Endodermal cell (in vitro differentiated cells): ENCODE measurements around the gene NF1. TPM values are rescaled to one million over a fixed set of nuclear protein-coding genes. Genes with fewer than 3 reads are reported as not detected.

Source experiments
- DNase-seq: peaks from one replicate; pipeline ENCODE4 v3.0.0-alpha.2; 2017
- H3K27ac ChIP-seq: 2 replicates; pipeline ENCODE4 v1.5.1; 2013; ENCODE audit warnings: mild to moderate bottlenecking, low read depth, low read length, moderate library complexity
- H3K27me3 ChIP-seq: 2 replicates; pipeline ENCODE4 v1.6.1; 2013; ENCODE audit warnings: mild to moderate bottlenecking, low read length, moderate library complexity; ENCODE audit not compliant: insufficient read depth, control insufficient read depth, poor library complexity, severe bottlenecking
- H3K36me3 ChIP-seq: 2 replicates; pipeline ENCODE4 v1.7.0; 2013; ENCODE audit warnings: mild to moderate bottlenecking, low read length, moderate library complexity; ENCODE audit not compliant: control insufficient read depth, insufficient read depth
- H3K4me1 ChIP-seq: one replicate; pipeline ENCODE4 v1.7.0; 2013; ENCODE audit warnings: low read length; ENCODE audit not compliant: control insufficient read depth, insufficient read depth
- H3K4me3 ChIP-seq: 2 replicates; pipeline ENCODE4 v1.5.1; 2013; ENCODE audit warnings: mild to moderate bottlenecking, low read length, moderate library complexity
- H3K9ac ChIP-seq: 2 replicates; pipeline ENCODE4 v1.6.1; 2013; ENCODE audit warnings: mild to moderate bottlenecking, low read length, moderate library complexity; ENCODE audit not compliant: poor library complexity, severe bottlenecking; ENCODE audit errors: extremely low read depth
- H3K9me3 ChIP-seq: 2 replicates; pipeline ENCODE4 v1.6.1; 2013; ENCODE audit warnings: mild to moderate bottlenecking, low read length, moderate library complexity; ENCODE audit not compliant: control insufficient read depth
- H3K27ac Mint-ChIP-seq: 2 replicates; pipeline ENCODE4 v1.8.0; 2020; ENCODE audit warnings: mixed read lengths
- H3K27me3 Mint-ChIP-seq: 2 replicates; pipeline ENCODE4 v1.8.0; 2021; ENCODE audit warnings: mild to moderate bottlenecking, mixed read lengths; ENCODE audit not compliant: insufficient read depth
- H3K36me3 Mint-ChIP-seq: 2 replicates; pipeline ENCODE4 v1.8.0; 2020; ENCODE audit warnings: low read depth, mixed read lengths
- H3K4me1 Mint-ChIP-seq: 2 replicates; pipeline ENCODE4 v1.8.0; 2020; ENCODE audit warnings: mixed read lengths
- H3K4me3 Mint-ChIP-seq: 2 replicates; pipeline ENCODE4 v1.8.0; 2020; ENCODE audit warnings: mild to moderate bottlenecking, moderate library complexity, mixed read lengths
- H3K9me3 Mint-ChIP-seq: 2 replicates; pipeline ENCODE4 v1.8.0; 2020; ENCODE audit warnings: mild to moderate bottlenecking, mixed read lengths
- WGBS, 2 experiments: methylation state at CpG; one replicate each; pipeline versions ENCODE4 v1.1.5 to v1.1.7; 2013; ENCODE audit warnings: missing lambda C conversion rate in 2 of 2, mixed read lengths in 1 of 2; ENCODE audit not compliant: insufficient coverage in 1 of 2, insufficient read length in 1 of 2; 5-methylcytosine and 5-hydroxymethylcytosine counted together
- total RNA-seq, 2 donors: library from RNA; stranded (reverse); fragmentation: NEBNext Ultra II Directional in 1 of 2; extraction: Animal tissue kit (Norgen Biotek cat#: 25700) in 1 of 2; gene quantifications; 2 replicates in 1 of 2; 3 replicates in 1 of 2; pipeline ENCODE4 v1.2.1, GENCODE V29; 2021
- TF ChIP-seq, protein P1 (sequence below): fragments of 200-600 bp; sonication (generic); conservative IDR thresholded peaks from 2 replicates; pipeline ENCODE4 v1.5.0; 2021; ENCODE audit warnings: antibody characterized with exemption, mild to moderate bottlenecking

The NF1 gene
- total RNA-seq, 2 donors from 2014 or later: 61.9 to 69.3 TPM

DNA sequence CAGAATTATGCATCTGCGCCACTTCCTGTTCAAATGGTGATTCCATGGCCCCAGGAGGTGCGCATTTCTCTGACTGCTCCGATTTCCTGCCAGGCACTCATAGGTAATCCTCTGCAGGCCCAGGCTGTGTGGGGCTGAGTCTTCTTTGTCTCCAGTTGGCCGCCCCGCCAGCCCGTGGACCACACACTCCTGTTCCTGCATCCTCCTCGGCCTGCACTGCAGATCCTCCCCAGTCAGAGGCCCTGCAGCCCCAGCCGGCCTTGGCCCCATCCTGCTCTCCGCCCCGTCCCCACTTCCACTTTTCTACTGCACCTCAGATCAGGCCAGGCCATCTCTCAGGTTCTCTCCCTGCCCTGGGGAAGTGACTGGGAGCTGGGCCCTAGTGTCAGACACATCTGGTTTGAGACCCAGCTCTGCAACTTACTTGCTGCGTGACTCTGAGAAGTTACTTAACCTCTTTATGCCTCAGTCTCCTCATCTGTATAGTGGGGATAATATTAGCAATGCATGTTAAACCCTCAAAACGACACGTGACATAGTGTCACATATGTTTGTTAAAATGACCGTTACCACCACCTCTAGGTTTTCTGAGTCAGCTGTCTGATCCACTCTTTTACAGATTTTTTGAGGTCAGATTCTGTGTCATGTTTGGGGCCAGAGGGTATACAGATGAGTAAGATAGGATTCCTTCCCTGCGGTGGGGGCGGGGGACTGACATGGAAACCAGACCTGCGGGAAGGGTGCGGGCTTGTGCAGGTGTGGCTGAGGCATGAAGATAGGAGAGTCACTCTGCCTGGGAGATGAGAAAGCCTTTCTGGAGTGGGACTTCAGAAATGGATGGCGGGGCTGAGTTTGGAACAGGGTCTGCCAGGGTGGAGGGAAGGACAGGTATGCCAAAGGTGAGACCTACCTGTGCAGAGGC, 309.5 kb downstream of the NF1 start:
- peak; percentile 44 for DNase-seq
- Mint-ChIP-seq H3K27me3 (no peaks in the 10 kb centered on the region), H3K27ac (no peak overlapping the region), H3K9me3 (no peaks in the 10 kb centered on the region), H3K36me3 (no peaks in the 10 kb centered on the region), H3K4me3 (no peak overlapping the region), H3K4me1 (no peaks in the 10 kb centered on the region)
- no peaks in the 10 kb centered on the region for H3K4me1 ChIP-seq
- H3K9me3 ChIP-seq: no peaks in the 10 kb centered on the region
- no peak overlapping the region for H3K4me3 ChIP-seq
- H3K27ac ChIP-seq: no peak overlapping the region
- TF ChIP-seq, protein P1, sequence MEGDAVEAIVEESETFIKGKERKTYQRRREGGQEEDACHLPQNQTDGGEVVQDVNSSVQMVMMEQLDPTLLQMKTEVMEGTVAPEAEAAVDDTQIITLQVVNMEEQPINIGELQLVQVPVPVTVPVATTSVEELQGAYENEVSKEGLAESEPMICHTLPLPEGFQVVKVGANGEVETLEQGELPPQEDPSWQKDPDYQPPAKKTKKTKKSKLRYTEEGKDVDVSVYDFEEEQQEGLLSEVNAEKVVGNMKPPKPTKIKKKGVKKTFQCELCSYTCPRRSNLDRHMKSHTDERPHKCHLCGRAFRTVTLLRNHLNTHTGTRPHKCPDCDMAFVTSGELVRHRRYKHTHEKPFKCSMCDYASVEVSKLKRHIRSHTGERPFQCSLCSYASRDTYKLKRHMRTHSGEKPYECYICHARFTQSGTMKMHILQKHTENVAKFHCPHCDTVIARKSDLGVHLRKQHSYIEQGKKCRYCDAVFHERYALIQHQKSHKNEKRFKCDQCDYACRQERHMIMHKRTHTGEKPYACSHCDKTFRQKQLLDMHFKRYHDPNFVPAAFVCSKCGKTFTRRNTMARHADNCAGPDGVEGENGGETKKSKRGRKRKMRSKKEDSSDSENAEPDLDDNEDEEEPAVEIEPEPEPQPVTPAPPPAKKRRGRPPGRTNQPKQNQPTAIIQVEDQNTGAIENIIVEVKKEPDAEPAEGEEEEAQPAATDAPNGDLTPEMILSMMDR: no peak
- no peaks in the 10 kb centered on the region for H3K36me3 ChIP-seq
- 89 to 91% methylated on average over 8 to 19 of the region's 19 CpGs for WGBS, 2 experiments
- no peaks in the 10 kb centered on the region for H3K27me3 ChIP-seq
- H3K9ac ChIP-seq: no peak overlapping the region

DNA sequence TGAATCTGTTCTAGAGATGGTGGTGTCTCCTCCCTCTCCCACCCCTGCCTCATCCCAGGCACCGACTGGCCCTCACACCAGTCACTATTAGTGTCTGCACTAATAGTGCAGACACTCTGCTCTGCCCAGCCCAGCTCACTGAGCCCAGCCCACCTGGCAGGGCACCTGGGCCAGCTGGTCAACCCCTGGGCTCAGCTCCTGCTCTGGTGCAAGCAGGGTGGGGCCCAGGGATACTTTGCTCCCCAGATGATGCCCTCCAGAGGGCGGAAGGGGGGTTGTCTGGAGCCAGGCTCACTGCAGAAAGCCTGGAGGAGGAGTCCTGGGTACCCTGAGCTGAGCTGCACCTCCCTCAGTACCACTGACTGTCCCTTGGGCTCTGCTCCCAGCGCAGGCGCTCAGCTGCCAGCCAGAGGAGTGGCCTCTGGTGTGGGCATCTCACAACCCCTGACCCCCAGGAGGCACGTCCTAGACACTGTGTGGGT, 311.2 kb downstream of the NF1 start:
- no peak overlapping the region for H3K27ac ChIP-seq
- TF ChIP-seq, protein P1: peak; percentile 26
- no peak overlapping the region for H3K4me3 ChIP-seq
- Mint-ChIP-seq H3K27ac (no peak overlapping the region), H3K36me3 (no peaks in the 10 kb centered on the region), H3K27me3 (no peaks in the 10 kb centered on the region), H3K4me1 (no peaks in the 10 kb centered on the region), H3K4me3 (no peak overlapping the region), H3K9me3 (no peaks in the 10 kb centered on the region)
- no peaks in the 10 kb centered on the region for H3K4me1 ChIP-seq
- no peaks in the 10 kb centered on the region for H3K27me3 ChIP-seq
- H3K9ac ChIP-seq: no peak overlapping the region
- no peaks in the 10 kb centered on the region for H3K36me3 ChIP-seq
- 69 to 77% methylated on average over 4 to 5 of the region's 5 CpGs for WGBS, 2 experiments
- no peaks in the 10 kb centered on the region for H3K9me3 ChIP-seq
- DNase-seq: peak; percentile 84

DNA sequence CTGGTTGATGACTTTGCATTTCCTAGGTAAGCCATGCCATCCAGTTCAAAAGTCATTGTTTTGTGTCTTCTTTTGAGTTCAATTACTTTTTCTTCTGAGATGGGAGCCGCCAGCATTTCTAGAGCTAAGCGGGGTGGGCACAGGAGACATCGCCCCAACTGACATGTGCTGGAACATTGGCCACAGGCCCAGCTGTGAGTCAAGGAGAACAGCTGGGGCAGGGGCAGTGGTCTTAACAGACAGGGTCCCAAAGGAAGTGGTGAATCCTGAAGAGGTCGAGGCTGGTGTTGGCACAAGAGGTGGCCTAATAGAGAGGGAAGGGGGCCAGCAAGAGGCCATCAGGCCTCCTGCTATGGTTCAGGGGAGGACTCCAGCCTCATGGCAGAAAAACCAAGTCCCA, 313.8 kb downstream of the NF1 start:
- no peaks in the 10 kb centered on the region for H3K36me3 Mint-ChIP-seq
- Histone ChIP-seq H3K9ac (no peak overlapping the region), H3K27me3 (no peaks in the 10 kb centered on the region), H3K4me1 (no peaks in the 10 kb centered on the region), H3K36me3 (no peaks in the 10 kb centered on the region), H3K27ac (no peak overlapping the region), H3K9me3 (no peaks in the 10 kb centered on the region), H3K4me3 (no peak overlapping the region)
- H3K9me3 Mint-ChIP-seq: no peaks in the 10 kb centered on the region
- H3K27me3 Mint-ChIP-seq: no peaks in the 10 kb centered on the region
- TF ChIP-seq, protein P1: no peak
- WGBS, 2 experiments: 86 to 96% methylated on average over 4 of the region's 4 CpGs
- no peak overlapping the region for H3K4me3 Mint-ChIP-seq
- DNase-seq: peak; percentile 40
- H3K4me1 Mint-ChIP-seq: peaks cover 3% of the 10 kb centered on the region
- no peak overlapping the region for H3K27ac Mint-ChIP-seq
